HepG2 (cell line): ENCODE measurements around the gene CISD3. TPM values are rescaled to one million over a fixed set of nuclear protein-coding genes. Genes with fewer than 3 reads are reported as not detected.

Experiments used
- AGO2 ChIP-seq: fragments of 200-400 bp; formaldehyde crosslinking; optimal IDR thresholded peaks from 2 replicates; pipeline ENCODE3; 2017; ENCODE audit warnings: mild to moderate bottlenecking, low read depth, low read length, moderate library complexity
- ARNT2 ChIP-seq: sonication (generic); formaldehyde crosslinking; IDR thresholded peaks from 2 replicates; pipeline ENCODE4 v1.8.0; 2022; ENCODE audit warnings: mild to moderate bottlenecking, low read depth, missing genetic modification reagents, moderate library complexity
- ATM ChIP-seq: fragments of 450-650 bp; IDR thresholded peaks from 2 replicates; pipeline ENCODE4 v1.7.1; 2017; ENCODE audit warnings: mild to moderate bottlenecking, borderline replicate concordance
- BRCA1 ChIP-seq: sonication (generic); formaldehyde crosslinking; IDR thresholded peaks from 2 replicates; pipeline ENCODE4 v1.4.0; 2020; ENCODE audit warnings: missing genetic modification reagents
- ERF ChIP-seq: IDR thresholded peaks from 2 replicates; pipeline ENCODE4 v1.6.1; 2018; ENCODE audit warnings: missing biosample characterization, missing genetic modification reagents
- HCFC1 ChIP-seq: fragments of 150-350 bp; IDR thresholded peaks from 2 replicates; pipeline ENCODE4 v1.6.1; 2014; ENCODE audit warnings: low read depth, low read length
- ISL2 ChIP-seq: sonication (generic); formaldehyde crosslinking; IDR thresholded peaks from 2 replicates; pipeline ENCODE4 v1.5.0; 2020; ENCODE audit warnings: missing genetic modification reagents
- MZF1 ChIP-seq: sonication (generic); formaldehyde crosslinking; IDR thresholded peaks from 2 replicates; pipeline ENCODE4 v1.8.1; 2023; ENCODE audit warnings: mild to moderate bottlenecking, missing genetic modification reagents, borderline replicate concordance
- NCOR1 ChIP-seq: fragments of 200-600 bp; sonication (generic); IDR thresholded peaks from 2 replicates; pipeline ENCODE4 v1.7.0; 2017; ENCODE audit warnings: antibody characterized with exemption, low read length, borderline replicate concordance
- ZBTB38 ChIP-seq: sonication (generic); formaldehyde crosslinking; IDR thresholded peaks from 2 replicates; pipeline ENCODE4 v1.5.1; 2020; ENCODE audit warnings: mild to moderate bottlenecking, missing genetic modification reagents
- ZNF180 ChIP-seq: sonication (generic); formaldehyde crosslinking; IDR thresholded peaks from 2 replicates; pipeline ENCODE4 v1.4.0; 2020; ENCODE audit warnings: low read depth, missing genetic modification reagents, borderline replicate concordance
- ZNF670 ChIP-seq: sonication (generic); formaldehyde crosslinking; IDR thresholded peaks from 2 replicates; pipeline ENCODE4 v1.8.0; 2022; ENCODE audit warnings: mild to moderate bottlenecking, missing genetic modification reagents, borderline replicate concordance
- ZNF703 ChIP-seq: sonication (generic); formaldehyde crosslinking; IDR thresholded peaks from 2 replicates; pipeline ENCODE4 v1.5.1; 2020; ENCODE audit warnings: missing genetic modification reagents, mild to moderate bottlenecking, moderate library complexity, borderline replicate concordance
- polyA plus RNA-seq, 8 experiments: library from polyadenylated mRNA; depleted of rRNA in 3 of 8; stranded (reverse) in 7 of 8; unstranded in 1 of 8; fragments of >200 nt; fragmentation: Illumina TruSeq in 4 of 8; extraction: Trizol in 4 of 8; gene quantifications; 2 replicates each; pipeline versions ENCODE4 v1.2.1 to v1.2.3, GENCODE V29; 2011 to 2016; ENCODE audit warnings: low read depth in 4 of 8, missing spikeins in 1 of 8, mixed read lengths in 1 of 8; ENCODE audit not compliant: insufficient read depth in 1 of 8
- total RNA-seq, 5 experiments: library from RNA; depleted of rRNA; stranded (reverse); fragments of >200 nt; fragmentation: Illumina TruSeq; extraction: Trizol; gene quantifications; 2 replicates each; pipeline ENCODE4 v1.2.3, GENCODE V29; 2016; ENCODE audit warnings: low read depth in 1 of 5
- TF ChIP-seq, protein P1 (sequence below): sonication (generic); formaldehyde crosslinking; IDR thresholded peaks from one replicate; pipeline ENCODE4 v1.5.1; 2020; ENCODE audit warnings: mild to moderate bottlenecking, missing genetic modification reagents; ENCODE audit errors: not compliant biosample characterization
- TF ChIP-seq, protein P2 (sequence below): sonication (generic); formaldehyde crosslinking; IDR thresholded peaks from 2 replicates; pipeline ENCODE4 v1.4.0; 2020; ENCODE audit warnings: missing genetic modification reagents
- TF ChIP-seq, protein P3 (sequence below): sonication (generic); formaldehyde crosslinking; IDR thresholded peaks from 2 replicates; pipeline ENCODE4 v1.5.1; 2020; ENCODE audit warnings: mild to moderate bottlenecking, missing genetic modification reagents

CISD3 gene
- total and polyA plus RNA-seq, 2 of the 13 experiments (the other 11 are each of a cell fraction or from before 2014, with no cell fraction given) = 30.0 to 34.1 TPM

DNA sequence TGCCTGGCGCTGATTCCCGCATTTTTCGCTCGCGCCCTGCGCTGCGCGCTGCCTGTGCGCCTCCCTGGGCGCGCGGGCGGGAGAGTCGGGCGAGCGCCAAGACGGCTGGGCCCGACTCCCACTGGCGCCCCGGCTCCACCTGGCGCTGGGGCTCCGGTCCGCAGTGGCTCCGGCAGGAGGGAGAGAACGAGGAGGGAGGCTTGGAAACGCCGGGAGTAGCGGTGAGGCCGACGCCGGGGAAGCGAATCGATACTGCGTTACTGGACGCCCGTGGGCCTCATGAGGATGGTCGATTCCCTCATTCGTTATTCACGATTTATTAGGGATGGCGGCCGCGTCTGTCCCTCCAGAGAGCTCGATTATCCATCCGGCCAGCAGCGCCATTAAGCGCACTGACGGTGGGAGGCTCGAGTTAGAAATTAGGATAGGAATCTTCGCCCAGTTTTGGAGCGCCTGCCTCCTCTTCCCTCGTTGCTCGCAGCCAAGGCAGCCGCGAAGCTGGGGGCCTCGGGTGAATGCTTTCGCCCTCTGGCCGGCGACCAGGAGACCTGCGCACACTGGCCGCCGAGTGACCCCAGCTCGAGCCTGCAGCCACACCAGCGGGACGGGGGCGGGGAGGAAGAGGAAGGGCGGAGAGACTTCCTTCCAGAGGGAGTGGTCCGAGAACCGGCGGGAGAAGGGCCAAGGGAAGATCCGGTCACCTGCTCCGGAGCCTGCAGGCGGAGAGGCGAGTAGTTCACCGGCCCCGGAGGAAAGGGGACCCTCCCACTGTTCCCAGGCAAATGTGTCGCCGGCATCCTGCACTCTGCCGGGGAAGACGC is 19.3 kb downstream of the CISD3 start (continued):
- TF ChIP-seq, protein P1, sequence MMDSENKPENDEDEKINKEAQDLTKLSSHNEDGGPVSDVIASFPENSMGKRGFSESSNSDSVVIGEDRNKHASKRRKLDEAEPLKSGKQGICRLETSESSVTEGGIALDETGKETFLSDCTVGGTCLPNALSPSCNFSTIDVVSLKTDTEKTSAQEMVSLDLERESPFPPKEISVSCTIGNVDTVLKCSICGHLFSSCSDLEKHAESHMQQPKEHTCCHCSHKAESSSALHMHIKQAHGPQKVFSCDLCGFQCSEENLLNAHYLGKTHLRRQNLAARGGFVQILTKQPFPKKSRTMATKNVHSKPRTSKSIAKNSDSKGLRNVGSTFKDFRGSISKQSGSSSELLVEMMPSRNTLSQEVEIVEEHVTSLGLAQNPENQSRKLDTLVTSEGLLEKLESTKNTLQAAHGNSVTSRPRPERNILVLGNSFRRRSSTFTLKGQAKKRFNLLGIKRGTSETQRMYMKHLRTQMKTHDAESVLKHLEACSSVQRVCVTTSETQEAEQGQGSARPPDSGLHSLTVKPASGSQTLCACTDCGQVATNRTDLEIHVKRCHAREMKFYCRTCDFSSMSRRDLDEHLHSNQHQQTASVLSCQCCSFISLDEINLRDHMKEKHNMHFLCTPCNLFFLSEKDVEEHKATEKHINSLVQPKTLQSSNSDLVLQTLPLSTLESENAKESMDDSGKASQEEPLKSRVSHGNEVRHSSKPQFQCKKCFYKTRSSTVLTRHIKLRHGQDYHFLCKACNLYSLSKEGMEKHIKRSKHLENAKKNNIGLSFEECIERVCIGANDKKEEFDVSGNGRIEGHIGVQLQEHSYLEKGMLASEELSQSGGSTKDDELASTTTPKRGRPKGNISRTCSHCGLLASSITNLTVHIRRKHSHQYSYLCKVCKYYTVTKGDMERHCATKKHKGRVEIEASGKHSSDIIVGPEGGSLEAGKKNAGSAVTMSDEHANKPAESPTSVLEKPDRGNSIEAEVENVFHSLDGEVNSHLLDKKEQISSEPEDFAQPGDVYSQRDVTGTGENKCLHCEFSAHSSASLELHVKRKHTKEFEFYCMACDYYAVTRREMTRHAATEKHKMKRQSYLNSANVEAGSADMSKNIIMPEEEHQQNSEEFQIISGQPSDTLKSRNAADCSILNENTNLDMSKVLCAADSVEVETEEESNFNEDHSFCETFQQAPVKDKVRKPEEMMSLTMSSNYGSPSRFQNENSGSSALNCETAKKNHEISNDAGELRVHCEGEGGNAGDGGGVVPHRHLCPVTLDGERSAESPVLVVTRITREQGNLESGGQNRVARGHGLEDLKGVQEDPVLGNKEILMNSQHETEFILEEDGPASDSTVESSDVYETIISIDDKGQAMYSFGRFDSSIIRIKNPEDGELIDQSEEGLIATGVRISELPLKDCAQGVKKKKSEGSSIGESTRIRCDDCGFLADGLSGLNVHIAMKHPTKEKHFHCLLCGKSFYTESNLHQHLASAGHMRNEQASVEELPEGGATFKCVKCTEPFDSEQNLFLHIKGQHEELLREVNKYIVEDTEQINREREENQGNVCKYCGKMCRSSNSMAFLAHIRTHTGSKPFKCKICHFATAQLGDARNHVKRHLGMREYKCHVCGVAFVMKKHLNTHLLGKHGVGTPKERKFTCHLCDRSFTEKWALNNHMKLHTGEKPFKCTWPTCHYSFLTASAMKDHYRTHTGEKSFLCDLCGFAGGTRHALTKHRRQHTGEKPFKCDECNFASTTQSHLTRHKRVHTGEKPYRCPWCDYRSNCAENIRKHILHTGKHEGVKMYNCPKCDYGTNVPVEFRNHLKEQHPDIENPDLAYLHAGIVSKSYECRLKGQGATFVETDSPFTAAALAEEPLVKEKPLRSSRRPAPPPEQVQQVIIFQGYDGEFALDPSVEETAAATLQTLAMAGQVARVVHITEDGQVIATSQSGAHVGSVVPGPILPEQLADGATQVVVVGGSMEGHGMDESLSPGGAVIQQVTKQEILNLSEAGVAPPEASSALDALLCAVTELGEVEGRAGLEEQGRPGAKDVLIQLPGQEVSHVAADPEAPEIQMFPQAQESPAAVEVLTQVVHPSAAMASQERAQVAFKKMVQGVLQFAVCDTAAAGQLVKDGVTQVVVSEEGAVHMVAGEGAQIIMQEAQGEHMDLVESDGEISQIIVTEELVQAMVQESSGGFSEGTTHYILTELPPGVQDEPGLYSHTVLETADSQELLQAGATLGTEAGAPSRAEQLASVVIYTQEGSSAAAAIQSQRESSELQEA (CRISPR knock-in tag) = peak; percentile 73
- TF ChIP-seq AGO2 = peak; percentile 96
- TF ChIP-seq, protein P2, sequence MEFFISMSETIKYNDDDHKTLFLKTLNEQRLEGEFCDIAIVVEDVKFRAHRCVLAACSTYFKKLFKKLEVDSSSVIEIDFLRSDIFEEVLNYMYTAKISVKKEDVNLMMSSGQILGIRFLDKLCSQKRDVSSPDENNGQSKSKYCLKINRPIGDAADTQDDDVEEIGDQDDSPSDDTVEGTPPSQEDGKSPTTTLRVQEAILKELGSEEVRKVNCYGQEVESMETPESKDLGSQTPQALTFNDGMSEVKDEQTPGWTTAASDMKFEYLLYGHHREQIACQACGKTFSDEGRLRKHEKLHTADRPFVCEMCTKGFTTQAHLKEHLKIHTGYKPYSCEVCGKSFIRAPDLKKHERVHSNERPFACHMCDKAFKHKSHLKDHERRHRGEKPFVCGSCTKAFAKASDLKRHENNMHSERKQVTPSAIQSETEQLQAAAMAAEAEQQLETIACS = 0 out of 2 replicates have a peak, but pooled peaks have one; percentile 30
- peak; percentile 86; the same call in 1 of the 2 replicates for TF ChIP-seq ZNF703
- TF ChIP-seq BRCA1 = no peak; the same call in 1 of the 2 replicates
- no peak for TF ChIP-seq ZBTB38 (CRISPR knock-in tag)
- TF ChIP-seq ARNT2 = peak; percentile 11; the same call in 1 of the 2 replicates
- TF ChIP-seq ZNF180 (CRISPR knock-in tag) = 0 out of 2 replicates have a peak, but pooled peaks have one; percentile 20
- TF ChIP-seq ATM = no peak
- TF ChIP-seq MZF1 (CRISPR knock-in tag) = no peak
- peak; percentile 26 for TF ChIP-seq ISL2 (CRISPR knock-in tag)
- peak; percentile 24; the same call in 1 of the 2 replicates for TF ChIP-seq NCOR1
- TF ChIP-seq, protein P3, sequence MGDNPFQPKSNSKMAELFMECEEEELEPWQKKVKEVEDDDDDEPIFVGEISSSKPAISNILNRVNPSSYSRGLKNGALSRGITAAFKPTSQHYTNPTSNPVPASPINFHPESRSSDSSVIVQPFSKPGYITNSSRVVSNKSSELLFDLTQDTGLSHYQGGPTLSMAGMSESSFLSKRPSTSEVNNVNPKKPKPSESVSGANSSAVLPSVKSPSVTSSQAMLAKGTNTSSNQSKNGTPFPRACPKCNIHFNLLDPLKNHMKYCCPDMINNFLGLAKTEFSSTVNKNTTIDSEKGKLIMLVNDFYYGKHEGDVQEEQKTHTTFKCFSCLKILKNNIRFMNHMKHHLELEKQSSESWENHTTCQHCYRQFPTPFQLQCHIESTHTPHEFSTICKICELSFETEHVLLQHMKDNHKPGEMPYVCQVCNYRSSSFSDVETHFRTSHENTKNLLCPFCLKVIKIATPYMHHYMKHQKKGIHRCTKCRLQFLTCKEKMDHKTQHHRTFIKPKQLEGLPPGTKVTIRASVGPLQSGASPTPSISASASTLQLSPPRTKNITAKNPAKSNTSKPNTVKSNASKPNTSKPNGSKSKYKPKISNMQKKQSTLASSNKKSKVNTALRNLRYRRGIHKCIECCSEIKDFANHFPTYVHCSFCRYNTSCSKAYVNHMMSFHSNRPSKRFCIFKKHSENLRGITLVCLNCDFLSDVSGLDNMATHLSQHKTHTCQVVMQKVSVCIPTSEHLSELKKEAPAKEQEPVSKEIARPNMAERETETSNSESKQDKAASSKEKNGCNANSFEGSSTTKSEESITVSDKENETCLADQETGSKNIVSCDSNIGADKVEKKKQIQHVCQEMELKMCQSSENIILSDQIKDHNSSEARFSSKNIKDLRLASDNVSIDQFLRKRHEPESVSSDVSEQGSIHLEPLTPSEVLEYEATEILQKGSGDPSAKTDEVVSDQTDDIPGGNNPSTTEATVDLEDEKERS (CRISPR knock-in tag) = no peak
- TF ChIP-seq ZNF670 (CRISPR knock-in tag) = peak; percentile 5; the same call in 1 of the 2 replicates
- TF ChIP-seq ERF (CRISPR knock-in tag) = peak; percentile 96
- TF ChIP-seq HCFC1 = no peak
